HG03139 (cell line): ENCODE measurements around the gene CPD.
"Not testable (repeated sequence)": the region's sequence is repeated elsewhere in the genome, so short reads cannot be mapped to it uniquely, and the experiment has no call there.

Source experiments
- ATAC-seq: cut with Tn5 transposase; IDR thresholded peaks from one replicate; pipeline ENCODE4 v1.9.1; 2021; ENCODE audit not compliant: unreplicated experiment

The CPD gene

DNA sequence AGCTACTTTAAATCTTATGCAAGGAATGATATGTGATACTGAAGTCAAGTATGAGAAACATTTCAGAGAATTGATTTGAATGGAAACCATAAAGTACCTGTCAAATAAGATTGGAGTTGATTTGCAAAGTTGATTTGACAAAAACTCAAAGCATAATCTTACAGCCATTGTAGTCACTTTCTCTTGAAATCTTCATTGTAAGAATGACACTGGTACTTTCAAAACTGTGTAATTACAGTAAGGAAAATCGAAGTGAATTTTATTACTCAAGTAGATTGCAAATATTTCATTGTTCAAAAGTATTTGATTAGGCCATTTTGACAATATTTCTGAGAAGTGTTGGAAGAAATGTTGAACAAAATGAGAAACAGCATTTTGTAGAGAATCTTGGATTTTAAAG lies 3.6 kb downstream of the CPD start:
- ATAC-seq: no peak

DNA sequence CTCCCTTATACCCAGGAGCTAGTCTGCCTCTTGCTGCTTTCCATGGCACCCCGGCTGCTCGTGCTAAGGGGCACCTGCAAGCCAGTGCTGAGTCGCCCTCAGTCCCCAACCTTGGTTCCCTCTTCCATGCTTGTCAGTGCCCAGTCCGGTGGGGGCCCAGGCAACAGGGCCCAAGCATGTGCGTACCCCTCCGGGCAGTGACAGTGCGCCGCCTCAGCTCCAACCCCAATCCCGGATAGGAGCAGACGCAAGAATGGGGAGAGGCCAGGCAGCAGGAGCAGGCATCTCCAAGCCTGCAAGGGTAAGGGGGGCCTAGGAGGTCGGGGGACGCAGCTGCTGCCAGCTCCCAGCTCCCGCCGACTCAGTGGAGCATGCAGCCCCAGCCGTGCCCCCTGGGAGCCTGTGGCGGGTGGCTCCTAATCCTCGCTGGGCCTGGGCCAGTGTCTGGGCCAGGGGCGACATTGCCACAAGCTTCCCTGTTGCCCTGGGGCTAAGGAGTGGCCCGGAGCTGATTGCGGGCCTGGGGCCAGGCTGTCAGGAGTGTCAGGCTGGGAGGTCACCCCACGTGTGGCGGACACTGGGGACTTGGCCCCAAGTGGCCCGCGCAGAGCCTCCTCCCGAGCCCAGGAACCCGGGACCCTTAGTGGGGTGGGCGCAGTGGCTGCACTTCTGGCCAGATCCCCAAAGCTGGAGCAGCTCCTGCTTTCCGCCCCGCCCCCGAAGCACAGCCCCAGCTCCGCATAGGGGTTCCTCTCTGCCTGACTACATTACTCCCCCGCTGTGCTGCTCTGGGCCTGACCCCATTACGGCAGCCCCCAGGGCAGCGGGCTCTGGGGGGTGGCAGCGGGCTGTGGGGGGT lies 9.8 kb downstream of the CPD start:
- ATAC-seq: no peak

DNA sequence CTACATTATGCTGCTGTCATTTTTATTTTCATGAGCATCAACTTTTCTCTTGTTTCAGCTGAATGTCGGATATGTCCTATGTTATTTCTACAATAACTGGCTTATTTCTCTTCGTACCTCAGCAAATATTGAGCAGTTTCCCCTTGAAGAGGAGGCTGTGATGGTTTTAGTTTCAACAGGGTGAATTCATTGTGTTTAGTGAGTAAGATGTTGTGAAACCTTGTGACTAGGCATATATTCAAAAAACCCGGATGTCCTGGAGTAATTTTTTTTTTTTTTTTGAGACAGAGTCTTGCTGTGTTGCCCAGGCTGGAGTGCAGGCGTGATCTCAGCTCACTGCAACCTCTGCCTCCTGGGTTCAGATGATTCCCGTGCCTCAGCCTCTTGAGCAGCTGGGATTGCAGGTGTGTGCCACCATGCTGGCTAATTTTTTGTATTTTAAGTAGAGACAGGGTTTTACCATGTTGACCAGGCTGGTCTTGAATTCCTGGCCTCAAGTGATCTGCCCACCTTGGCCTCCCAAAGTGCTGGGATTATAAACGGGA lies 11.1 kb downstream of the CPD start:
- no peak for ATAC-seq

DNA sequence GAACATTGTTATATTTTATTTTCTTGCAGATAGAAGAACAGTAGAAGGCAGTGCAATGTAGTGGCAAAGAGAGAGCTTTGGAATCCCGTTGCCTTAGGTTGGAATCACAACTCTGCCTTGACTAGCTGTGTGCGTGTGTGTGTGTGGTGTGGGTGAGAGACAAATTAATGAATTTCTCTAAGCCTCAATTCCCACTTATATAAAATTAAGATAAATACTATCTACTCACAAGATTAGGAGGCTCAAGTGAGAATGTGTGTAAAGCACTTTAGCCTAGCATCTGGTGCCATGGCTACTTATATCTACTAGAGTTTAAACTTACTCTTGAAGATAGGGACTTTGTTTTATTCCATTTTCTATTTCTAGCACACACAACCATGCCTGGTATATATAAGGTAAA lies 12.8 kb downstream of the CPD start:
- ATAC-seq: no peak

DNA sequence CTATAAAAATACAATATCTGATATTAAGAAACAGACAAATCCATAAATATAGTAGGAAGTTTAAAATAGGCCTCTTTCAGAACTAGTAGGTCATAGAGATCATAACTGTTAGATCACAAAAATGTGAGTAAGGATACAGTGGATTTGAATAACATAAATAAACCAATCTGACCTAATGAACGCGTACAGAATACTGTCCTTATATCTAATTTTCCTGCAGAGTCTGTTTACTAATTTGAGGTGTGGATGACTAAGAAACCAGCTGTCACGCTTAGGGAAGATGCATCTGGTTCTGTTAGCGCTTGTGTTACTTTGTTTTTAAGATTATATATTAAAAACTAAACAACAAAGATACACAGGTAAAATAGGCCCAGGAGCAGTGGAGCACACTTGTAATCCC lies 14.8 kb downstream of the CPD start:
- no peak for ATAC-seq

DNA sequence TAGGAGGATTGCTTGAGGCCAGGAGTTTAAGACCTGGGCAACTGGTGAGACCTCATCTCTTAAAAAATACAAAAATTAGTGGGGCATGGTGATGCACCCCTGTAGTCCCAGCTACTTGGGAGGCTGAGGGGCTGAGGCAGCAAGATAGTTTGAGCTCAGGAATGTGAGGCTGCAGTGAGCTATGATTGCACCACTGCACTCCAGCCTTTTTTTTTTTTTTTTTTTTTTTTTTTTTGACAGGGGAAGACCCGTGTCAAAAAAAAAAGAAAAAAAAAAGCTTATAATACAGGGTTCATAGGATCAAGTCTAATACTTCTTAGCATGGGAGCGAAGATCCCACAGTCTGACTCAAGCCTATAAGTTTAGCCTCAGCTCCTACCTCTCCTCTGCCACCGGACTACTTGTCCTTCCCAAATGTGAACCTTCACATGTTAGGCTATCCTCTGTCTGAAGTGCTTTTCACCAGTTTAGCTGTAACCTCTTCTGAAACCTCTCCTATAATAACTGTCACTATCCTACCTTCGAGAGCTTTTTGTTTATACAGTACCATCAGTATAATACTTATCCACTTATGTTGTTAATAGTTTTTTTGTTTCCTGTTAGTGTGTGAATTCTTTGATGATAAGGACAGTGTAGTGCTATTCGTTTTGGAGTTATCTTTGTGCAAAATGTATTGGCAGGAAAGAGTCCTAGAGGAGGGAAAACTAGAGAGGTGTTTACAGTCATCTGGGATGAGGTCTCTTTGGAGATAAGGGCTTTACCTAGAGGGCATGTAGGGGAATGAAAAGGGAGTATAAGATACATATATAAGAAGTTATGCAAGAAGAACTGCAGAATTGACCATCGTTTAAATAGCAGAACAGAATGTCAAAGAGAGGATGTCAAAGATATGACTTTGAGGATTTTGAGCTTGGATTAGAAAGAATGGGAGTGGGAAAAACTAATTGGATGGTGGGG lies 15.5 kb downstream of the CPD start:
- no peak for ATAC-seq

DNA sequence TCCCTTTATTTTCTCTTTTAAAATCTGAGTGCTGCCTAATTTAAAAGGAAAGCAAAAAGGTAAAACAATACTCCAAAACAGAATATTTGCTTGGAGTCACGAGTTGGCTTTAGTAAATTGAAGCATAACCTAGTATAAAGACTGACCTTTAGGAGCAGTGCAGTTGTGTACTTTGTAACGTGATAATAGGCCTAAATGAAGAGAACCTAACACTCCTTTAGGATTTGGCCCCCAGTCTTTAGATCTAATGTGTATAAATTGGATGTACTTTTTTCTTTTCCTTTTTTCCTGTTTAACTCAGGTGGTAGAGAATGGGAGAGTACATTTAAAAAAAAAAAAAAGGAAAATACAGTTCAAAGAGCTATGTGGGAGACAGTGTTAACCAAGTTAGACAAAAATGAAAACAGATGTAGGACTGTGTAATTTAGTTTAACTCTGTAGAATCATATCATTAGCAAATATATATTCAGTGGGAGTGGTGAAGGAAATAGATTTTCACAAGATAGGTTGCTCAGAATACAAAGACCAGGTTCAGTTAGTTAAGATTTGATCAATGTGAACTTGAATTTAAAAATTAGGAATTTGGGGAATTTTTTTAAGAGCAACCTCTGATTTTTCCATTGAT lies 16.8 kb downstream of the CPD start:
- no peak for ATAC-seq

DNA sequence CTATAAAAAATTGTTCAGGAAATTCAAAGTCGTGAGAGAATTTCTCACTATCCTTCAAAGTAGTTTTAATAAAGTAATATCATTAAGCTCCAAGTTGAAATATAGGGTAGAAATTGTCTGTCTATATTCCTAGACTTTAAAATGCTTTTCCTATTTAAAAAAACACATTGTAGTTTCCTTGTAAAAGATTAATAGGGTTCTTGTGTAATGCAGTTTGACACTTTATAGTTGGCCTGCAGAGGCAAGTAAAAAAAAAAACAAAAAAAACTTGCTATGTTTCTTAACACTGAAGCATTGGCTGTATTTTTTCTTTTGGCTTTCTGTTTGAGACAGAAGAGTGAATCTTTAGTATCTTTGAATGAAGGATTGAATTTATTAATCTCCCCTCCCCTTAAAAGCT lies 17.4 kb downstream of the CPD start:
- ATAC-seq: no peak

DNA sequence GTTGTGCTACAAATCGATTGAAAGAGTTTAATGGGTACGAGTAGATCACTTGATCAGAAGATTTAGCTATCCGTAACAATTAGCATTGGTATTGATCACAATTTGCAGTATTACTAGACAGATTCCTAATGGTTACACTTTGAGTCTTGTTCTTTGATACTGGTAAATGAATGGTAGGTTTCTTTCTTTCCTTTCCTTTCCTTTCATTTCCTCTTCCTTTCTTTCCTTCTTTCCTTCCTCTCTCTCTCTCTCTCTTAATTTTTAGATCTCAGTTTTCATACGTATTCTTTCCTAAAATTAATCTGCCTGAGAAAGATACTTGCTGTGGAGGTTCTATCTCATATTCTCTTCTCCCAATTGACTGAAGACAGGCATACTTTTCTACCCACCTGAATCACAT lies 17.9 kb downstream of the CPD start:
- no peak for ATAC-seq

DNA sequence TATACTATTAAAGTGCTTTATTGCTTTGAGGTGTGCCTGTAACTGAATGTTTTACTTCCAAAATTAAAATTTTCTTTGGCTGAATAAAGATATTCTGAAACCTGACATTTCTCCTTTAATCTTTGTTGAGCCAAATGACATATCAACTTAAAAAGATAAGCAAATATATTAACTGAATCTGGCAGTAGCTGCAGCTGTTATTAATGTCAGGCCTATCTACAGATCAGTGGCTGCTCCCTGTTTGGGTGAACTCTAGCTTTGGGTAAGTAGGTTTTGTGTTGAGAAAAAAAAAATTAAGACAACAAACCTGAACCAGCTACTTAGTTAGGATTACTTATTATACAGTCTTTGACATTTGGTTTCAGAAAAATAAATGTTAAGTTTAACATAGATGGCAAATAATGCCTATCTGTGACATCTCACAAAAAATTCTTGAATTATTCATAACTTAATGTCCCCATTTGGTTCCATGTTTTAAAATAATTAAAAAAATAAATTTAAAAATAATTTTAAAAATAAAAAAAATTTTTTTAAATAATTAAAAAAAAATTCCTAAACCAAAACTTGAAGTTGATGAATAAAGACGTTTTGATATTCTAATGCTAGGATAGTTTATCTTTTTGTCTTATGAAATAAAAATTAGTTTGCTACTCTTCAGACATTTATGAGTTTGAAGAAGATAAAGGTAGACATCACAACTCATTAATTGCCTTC lies 19.8 kb downstream of the CPD start:
- no peak for ATAC-seq

DNA sequence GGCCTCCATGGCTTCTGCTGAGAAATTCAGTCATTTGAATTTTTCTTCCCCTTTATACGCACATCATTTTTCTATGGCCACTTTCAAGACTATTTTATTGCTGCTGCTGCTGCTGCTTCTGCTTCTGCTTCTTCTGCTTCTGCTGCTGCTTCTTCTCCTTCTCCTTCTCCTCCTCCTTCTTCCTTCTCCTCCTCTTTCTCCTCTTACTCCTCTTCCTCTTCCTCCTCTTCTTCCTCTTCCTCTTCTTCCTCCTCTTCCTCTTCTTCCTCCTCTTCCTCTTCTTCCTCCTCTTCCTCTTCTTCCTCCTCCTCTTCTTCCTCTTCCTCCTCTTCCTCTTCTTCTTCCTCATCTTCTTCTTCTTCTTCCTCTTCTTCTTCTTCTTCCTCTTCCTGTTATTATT lies 22.4 kb downstream of the CPD start:
- no peak for ATAC-seq

DNA sequence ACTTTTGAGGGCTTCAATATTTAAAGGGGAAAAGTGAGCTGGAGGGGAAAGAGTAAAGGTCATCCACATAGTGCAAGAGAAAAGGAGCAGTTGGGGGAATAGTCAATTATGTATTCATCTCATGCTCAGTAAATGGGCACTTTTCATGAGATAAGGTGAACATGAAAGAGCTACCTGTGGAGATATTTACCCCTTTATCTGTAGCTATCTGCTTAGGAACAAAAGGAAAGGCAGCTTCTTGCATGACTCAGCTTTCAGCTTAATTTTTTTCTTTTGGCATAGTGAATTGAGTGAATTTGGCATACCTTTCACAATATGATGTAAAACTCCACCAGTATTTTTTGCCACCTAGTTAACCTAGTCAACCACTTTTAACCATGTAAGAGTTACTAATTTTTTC lies 26.4 kb downstream of the CPD start:
- no peak for ATAC-seq

DNA sequence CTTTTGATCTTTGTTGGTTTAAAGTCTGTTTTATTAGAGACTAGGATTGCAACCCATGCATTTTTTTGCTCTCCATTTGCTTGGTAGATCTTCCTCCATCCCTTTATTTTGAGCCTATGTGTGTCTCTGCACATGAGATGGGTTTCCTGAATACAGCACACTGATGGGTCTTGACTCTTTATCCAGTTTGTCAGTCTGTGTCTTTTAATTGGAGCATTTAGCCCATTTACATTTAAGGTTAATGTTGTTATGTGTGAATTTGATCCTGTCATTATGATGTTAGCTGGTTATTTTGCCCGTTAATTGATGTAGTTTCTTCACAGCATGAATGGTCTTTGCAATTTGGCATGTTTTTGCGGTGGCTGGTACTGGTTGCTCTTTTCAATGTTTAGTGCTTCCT lies 31.9 kb downstream of the CPD start:
- not testable (repeated sequence) for ATAC-seq

DNA sequence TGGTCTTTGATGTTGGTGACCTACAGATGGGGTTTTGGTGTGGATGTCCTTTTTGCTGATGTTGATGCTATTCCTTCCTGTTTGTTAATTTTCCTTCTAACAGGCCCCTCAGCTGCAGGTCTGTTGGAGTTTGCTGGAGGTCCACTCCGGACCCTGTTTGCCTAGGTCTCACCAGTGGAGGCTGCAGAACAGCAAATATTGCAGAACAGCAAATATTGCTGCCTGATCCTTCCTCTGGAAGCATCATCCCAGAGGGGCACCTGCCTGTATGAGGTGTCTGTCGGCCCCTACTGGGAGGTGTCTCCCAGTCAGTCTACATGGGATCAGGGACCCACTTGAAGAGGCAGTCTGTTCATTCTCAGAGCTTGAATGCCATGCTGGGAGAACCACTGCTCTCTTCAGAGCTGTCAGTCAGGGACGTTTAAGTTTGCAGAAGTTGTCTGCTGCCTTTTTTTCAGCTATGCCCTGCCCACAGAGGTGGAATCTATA lies 33.3 kb downstream of the CPD start:
- not testable (repeated sequence) for ATAC-seq

DNA sequence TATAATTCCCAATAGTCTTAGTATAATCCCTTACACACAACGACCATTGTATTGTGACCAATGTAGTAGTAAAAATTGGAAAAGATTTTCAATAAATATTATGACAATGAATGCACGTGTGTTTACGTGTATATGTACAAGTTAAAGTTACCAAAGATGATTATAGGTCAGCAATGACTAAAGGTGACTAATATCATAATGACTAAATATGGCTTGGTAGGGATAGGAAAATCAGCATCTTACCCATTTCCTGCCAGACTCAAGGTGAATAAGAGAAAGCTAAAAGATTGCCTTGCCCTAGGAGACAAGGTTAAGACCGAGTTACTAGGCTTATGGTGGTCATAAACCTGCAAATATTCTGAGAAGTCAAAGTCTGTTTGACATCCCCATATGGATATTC lies 34.4 kb downstream of the CPD start:
- ATAC-seq: no peak

DNA sequence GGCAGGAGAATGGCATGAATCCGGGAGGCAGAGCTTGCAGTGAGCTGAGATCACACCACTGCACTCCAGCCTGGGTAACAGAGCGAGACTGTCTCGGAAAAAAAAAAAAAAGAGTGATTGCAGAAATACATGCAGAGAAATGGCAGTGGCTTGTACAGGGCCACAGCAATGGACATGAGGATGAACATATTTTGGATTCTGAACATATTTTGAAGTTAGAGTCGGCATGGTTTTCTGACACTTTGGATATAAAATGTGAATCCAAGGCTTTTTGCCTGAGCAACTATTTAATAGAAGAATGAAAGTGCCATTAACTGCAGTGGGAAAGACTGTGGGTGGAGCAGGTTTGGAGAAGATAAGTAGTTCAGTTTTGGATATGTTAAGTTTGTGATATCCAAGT lies 35.8 kb downstream of the CPD start:
- ATAC-seq: no peak

DNA sequence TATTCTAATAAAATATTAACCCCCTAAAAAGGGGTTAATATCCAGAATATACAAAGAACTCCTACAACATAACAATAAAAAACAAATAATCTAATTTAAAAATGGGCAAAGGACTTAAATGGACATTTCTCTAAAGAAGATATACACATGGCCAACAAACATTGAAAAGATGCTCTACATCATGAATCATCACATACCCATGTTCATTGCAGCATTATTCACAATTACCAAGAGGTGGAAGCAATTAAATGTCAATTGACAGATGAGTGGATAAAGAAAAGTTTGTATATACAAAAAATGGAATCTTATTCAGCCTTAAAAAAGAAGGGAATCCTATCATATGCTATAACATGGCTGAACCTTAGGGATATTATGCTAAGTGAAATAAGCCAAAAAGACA lies 36.8 kb downstream of the CPD start:
- no peak for ATAC-seq

DNA sequence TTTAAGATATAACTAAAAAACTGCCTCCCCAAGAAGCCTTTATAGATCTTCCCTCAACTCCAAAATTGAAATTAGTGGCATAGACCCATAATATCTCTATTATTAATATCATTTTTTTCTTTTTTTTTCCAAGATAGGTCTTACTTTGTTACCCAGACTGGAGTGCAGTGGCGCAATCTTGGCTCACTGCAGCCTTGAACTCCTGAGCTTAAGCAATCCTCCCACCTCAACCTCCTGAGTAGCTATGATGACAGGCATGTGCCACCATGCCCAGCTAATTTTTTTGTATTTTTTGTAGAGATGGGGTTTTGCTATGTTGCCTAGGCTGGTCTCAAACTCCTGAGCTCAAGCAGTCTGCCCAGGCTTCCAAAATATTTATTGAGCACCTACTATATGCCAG lies 39.3 kb downstream of the CPD start:
- ATAC-seq: not testable (repeated sequence)

DNA sequence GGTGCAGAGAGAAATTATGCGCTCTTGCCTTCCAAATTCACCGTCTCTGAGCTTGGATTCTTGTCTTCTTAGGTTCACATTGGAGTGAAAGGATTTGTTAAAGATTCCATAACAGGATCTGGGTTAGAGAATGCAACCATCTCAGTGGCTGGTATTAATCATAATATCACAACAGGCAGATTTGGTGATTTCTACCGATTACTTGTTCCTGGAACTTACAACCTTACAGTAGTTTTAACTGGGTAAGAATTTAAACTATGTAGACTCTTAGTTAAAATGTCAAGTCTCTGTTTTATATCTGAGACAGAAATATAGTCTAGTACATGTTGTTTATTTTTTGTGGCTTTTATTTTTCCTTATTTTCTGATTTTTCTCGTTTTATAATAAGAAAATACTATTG lies 42.9 kb downstream of the CPD start:
- ATAC-seq: no peak

DNA sequence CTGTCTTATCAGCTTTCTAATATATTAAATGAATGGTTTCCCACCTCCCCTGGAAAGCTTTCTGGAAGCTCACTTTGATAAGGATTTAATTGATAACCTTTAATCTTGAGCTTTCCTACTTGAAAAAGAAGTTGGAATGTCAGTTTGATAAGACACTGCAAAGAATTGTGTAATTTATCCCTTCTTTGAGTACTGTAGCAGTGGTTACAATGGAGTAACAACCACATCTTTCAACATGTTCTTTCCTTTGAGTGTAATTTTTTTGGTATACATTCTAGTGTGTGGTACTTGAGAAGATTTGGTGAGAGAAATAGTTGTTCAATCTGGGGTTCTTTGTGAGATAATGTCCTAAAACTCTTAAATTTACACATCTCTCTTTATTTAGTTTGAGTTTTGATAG lies 43.4 kb downstream of the CPD start:
- no peak for ATAC-seq

DNA sequence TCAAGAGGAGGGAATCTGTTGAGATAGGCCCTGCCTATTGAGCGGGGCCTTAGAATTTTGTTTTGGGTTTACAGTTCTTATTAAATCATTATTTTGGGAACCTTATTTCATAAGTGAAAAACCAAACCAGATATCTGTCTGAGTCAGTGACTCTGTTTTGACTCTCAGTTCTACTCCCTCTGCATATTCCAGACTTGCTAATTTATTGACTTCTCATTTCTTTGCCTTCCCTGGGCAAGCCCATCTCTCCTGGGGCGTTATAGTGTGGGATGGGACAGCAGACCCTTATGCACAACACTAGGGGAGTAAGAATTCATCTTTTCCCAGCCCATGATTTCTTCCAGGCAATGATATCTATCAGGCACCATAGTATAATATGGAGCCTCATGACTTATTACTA lies 45.7 kb downstream of the CPD start:
- no peak for ATAC-seq
